AML-193 (cell line): ENCODE results near the gene FYB1.

Experiments
- DNase-seq, 2 experiments: peaks; one replicate each; lab custom pipeline; 2025; lab: John Stamatoyannopoulos, UW

FYB1 gene

GRCh38 chr5:39203951-39204350 is 15.4 kb downstream of the FYB1 start:
- no peak for DNase-seq

GRCh38 chr5:39203275-39203922 is 16.0 kb downstream of the FYB1 start:
- DNase-seq = peak in 1 of 2 experiments; percentile 16

- peak; percentile 80 to 83 for DNase-seq
Measured at GRCh38 chr5:39202597-39203274, 16.6 kb downstream of the FYB1 start.

DNA sequence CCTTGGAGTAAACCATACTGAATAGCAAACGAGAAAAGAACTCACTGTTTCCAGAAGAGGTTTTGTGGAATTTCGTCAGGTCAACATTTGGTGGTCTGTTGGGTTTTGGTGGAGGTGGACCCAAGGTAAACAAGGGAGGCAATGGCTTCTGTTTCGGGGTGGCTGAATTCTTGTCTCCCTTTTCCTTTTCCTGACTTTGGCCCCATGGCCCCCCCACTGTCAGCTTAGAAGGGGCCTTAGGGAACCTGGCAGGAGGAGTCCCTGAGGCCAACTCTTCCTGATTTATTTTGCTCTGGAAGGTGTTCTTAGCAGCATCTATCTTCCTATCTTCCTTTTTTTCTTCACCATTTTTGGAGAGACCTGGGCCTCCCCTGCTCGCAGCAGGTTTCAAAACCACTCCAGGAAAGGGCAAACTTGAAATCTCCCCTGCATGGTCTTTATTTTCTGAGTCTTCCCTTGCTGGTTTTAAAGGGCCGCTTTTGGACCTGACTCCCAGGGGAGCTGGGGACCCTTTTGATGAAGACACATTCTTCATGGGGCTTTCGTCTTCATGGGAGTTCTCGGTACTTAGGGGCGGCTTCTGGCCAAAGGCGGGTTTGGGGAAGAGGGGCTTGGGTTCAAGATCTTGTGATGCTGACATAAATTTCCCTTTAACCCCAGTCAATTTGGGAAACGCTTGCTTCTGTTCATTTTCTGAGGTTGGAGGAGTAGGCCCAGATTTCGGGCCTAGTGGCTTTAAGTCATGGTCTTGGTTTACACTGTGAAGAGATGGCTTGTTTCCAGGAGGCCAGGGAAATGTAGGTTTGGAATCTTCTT is 17.4 kb downstream of the FYB1 start:
- no peak for DNase-seq

DNA sequence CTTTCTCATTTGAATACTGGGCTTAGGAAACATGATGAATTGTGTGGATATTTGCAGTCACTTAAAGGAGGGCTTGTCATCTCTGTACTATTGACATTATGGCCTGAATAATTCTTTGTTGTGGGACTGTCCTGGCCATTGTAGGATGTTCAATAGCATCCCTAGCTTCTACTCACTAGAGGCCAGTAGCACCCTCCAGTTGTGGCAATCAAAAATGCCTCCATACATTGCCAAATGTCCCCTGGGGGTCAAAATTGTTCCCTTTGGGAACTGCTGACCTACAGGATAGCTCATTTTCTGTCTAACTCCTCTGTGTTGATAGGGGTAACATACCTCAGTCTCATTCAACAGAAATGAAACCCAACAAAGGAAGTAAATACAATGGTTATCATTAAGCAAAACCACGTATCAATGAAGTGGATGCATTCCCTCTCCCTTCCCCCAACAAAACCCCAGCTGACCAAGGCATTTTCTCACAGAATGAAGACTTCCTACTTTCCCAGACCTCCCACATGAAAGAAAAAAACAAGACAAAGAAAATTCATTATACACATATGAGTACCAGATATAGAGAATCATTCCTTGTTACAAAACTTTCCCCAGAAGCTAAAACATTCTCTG is 18.1 kb downstream of the FYB1 start:
- no peak for DNase-seq

DNA sequence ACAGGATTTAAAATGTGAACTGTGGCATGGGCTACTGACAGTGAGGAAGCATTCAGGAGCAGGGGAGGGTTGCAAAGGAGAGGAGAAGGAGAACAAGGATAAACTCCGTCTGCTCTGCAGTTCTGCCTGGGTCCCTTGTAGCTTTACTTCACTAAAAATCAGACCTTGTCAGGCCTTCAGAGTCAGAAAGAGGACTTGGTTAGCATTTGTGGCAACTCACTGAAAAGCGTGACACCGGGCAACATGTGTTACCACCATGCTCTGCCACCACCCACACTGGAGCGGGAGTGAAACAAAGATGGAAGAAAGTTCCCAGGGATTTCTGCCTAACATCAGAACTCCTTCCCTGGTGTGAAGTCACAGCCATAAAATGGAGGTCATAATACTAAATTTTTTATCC is 19.3 kb downstream of the FYB1 start:
- no peak for DNase-seq

- no peak for DNase-seq
Measured at GRCh38 chr5:39199335-39199734, 20.0 kb downstream of the FYB1 start.

GRCh38 chr5:39198127-39198526 is 21.2 kb downstream of the FYB1 start:
- DNase-seq = no peak

- no peak for DNase-seq
Measured at GRCh38 chr5:39197556-39197955, 21.8 kb downstream of the FYB1 start.

GRCh38 chr5:39195198-39195826 is 24.1 kb downstream of the FYB1 start:
- DNase-seq = no peak

DNA sequence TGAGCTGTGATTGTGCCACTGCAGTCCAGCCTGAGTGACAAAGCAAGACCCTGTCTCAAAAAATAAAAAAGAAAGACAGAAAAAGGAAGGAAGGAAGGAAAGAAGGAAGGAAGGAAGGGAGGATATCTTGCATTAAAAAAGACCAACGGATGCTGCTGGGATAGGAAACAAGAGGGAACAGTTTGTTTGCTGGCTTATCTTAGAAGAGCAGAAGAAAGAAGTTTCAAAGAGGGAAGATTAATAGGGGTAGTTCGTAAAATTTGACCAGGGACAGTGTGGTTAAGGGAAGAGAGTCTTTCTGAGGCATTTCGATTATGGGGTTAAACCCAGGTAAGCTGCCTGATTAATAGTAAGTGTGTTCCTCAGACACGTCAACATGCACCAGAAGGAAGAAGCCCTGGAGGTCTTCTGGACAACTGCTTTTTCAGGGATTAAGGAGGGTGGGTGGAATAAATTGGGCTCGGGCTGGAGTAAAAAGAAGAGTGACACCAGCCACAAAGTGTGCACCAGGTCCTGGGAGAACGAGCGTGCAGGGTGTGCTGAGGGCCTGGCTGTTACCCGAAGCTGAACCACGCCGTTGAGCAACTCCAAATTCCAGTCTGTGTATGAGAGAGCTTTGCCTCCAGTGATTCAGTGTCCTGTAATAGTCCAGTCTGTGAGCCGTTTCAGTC is 24.8 kb downstream of the FYB1 start:
- DNase-seq = peak in 1 of 2 experiments; percentile 6

GRCh38 chr5:39193553-39194465 is 25.6 kb downstream of the FYB1 start:
- DNase-seq = no peak

GRCh38 chr5:39192450-39193160 is 26.8 kb downstream of the FYB1 start:
- peak; percentile 65 to 73 for DNase-seq

DNA sequence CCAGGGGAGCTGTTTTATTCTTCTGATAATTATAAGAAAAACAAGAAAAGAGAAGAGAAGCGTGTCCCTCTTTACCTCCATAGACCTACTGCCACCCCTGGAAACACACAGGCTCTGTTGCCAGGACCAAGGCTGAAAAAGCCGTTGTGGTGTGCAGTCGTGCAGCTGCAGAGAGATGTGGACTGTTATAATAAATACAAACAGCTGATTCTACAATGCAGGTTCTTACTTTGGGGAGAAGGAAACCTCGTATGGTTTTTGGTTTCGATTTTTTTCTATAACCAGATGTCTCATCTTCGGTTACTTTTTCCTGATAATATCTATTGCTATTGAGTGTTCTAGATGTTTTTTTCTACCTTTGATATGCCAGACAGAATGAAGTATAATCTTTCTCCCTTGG is 28.1 kb downstream of the FYB1 start:
- no peak for DNase-seq

GRCh38 chr5:39190311-39191102 is 28.9 kb downstream of the FYB1 start:
- peak; percentile 21 to 49 for DNase-seq

GRCh38 chr5:39189292-39189955 is 29.9 kb downstream of the FYB1 start:
- peak; percentile 17 to 18 for DNase-seq

DNA sequence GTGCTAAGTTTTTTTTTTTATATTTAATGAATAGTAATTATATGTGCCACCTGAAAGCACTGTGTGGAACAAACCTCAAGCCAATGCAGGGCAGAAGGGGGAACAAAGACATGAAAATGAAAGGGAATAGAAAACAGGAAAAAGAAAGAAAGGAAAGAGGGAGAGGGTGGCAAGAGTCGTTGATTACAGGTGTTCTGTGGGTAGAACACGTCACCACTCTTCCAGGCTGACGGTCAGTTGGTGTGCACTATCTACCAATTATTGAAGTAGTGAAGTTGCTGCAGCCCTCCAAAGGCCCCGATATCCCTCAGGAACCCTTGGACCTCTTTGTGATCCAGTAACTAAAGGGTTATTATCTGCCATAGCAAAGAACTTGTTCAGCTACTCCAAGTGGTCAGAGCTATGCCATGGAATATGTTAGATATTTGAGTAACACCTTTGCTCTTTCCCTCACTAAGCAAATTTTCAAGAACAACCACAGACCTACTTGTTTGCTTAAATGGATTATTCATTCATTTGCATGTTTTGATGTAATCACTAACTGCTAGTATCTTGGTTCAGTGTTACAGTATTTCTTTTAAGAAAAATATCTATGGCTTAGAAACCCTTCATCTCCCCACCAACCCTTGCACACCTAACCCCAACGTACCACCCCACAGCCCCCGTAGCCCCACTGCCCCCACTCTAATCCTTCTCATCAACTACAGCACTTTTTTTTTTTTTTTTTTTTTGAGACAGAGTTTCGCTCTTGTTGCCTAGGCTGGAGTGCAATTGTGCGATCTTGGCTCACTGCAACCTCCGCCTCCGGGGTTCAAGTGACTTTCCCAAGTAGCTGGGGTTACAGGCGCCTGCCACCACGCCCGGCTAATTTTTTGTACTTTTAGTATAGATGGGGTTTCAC is 31.3 kb downstream of the FYB1 start:
- no peak for DNase-seq
